ENCODE results near the gene LBHD2. TPM values are rescaled to one million over a fixed set of nuclear protein-coding genes. Genes with fewer than 3 reads are reported as not detected.

Gene LBHD2
- total RNA-seq (not detected in 2 replicates), polyA plus RNA-seq (not detected in 2 replicates), polyA minus RNA-seq (not detected in 2 replicates)
- not detected for total RNA-seq (2013)

DNA sequence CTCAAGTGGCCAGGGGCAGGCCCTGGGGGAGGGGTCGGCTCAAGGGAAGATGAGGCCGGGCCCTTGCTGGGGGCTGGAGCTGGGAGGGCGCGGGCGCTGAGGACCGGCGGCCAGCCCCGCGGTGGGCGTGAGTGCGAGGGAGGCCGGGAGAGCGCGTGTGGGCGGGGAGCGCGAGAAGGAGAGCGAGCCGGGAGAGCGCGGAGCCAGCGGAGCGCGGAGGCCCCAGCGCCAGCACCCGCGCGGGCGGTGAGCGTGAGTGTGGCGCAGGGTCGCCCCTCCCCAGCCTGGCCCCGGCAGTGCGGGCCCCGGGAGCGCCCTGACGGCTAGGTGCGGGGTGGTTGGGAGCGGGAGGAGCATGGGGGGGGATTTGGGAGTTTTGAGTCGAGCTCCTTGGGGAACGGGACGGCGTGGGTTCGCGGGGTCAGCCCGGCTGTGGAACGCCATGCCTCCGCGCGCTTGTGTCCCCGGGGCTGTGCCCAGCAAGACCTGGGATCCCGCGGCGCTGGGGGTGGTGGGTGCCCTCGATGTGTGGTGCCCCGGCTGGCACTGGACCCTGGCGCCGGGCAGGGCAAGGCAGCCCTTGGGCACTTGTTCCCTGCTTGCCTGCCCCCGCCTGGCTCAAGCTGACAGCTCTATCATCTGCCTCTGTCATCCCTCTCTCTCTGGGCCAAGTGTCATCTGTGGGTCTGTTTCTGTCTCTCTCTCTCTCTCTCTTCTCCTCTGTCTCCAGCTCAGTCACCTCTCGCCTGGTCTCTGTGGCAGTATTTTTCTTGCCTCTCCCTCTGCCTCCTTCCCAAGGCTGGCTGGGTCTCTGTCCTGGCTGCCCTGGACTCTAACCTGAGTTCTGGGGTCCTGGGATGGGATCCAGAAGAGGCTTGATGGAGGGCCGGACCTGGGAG is at the start of gene LBHD2:
Gene LBHD2 (plus strand): TSS at position 190 of the 899 bp plus-strand sequence. CDS start 1,803 bp downstream, outside the sequence.
- ATAC-seq (ENCODE audit: low read depth) (no peak), DNase-seq (no peak)
- H3K27ac ChIP-seq (ENCODE audit: low read length in 2 of 2), result no peak within 1 kb of the TSS
- H4K20me1 ChIP-seq (ENCODE audit: control insufficient read depth, insufficient read depth, low read length, poor library complexity, severe bottlenecking), result no peaks in the 10 kb centered on the region
- POLR2A ChIA-PET, result no interaction called here
- no peak for TF ChIP-seq EZH2 (IDR thresholded peaks at IDR 0.05; ENCODE audit: borderline replicate concordance, insufficient read depth, low read depth, low read length, poor library complexity, severe bottlenecking)
- TF ChIP-seq, protein P1, sequence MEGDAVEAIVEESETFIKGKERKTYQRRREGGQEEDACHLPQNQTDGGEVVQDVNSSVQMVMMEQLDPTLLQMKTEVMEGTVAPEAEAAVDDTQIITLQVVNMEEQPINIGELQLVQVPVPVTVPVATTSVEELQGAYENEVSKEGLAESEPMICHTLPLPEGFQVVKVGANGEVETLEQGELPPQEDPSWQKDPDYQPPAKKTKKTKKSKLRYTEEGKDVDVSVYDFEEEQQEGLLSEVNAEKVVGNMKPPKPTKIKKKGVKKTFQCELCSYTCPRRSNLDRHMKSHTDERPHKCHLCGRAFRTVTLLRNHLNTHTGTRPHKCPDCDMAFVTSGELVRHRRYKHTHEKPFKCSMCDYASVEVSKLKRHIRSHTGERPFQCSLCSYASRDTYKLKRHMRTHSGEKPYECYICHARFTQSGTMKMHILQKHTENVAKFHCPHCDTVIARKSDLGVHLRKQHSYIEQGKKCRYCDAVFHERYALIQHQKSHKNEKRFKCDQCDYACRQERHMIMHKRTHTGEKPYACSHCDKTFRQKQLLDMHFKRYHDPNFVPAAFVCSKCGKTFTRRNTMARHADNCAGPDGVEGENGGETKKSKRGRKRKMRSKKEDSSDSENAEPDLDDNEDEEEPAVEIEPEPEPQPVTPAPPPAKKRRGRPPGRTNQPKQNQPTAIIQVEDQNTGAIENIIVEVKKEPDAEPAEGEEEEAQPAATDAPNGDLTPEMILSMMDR (IDR thresholded peaks at IDR 0.05), result no peak
- WGBS (ENCODE audit: insufficient coverage), result 22% methylated on average over 57 of the region's 61 CpGs
- H3K9ac ChIP-seq (ENCODE audit: low read length), result no peak within 1 kb of the TSS
- no peak within 1 kb of the TSS for H3K4me2 ChIP-seq (replicated peaks; ENCODE audit: low read depth, low read length, poor library complexity, severe bottlenecking)
- intact Hi-C loops (cut with micrococcal nuclease), result no loop called here
- no peaks in the 10 kb centered on the region for H3K9me3 ChIP-seq (ENCODE audit: control extremely low read depth in 1 of 3, control insufficient read depth in 2 of 3, insufficient read depth in 1 of 3, low read length in 2 of 3)
- Mint-ChIP-seq H3K4me3 (no peak within 1 kb of the TSS), H3K4me1 (peaks cover 2% of the 10 kb centered on the region), H3K27me3 (peaks cover 7% of the 10 kb centered on the region), H3K27ac (no peak within 1 kb of the TSS), H3K9me3 (ENCODE audit: insufficient read depth) (no peaks in the 10 kb centered on the region)
- peaks cover 0 to 21% (median 1%) of the 10 kb centered on the region in 4 experiments for H3K27me3 ChIP-seq (replicated peaks in 1 of 4; ENCODE audit: control extremely low read depth in 1 of 4, control insufficient read depth in 3 of 4, insufficient read depth in 4 of 4, low read length in 3 of 4)
- H3K4me3 ChIP-seq (ENCODE audit: control extremely low read depth in 1 of 5, extremely low read depth in 1 of 5, insufficient read depth in 1 of 5, low read depth in 2 of 5, low read length in 4 of 5), result no peak within 1 kb of the TSS
- no peaks in the 10 kb centered on the region for H3K79me2 ChIP-seq (ENCODE audit: control insufficient read depth, insufficient read depth, low read length)
- CTCF ChIA-PET, result no interaction called here
- no peak within 1 kb of the TSS for H2AFZ ChIP-seq (ENCODE audit: insufficient read depth, low read depth, low read length, poor library complexity, severe bottlenecking)
- no peaks in the 10 kb centered on the region for H3K36me3 ChIP-seq (replicated peaks in 1 of 2; ENCODE audit: control extremely low read depth in 1 of 2, control insufficient read depth in 1 of 2, extremely low read depth in 1 of 2, insufficient read depth in 2 of 2, low read length in 1 of 2)
- no peaks in the 10 kb centered on the region for H3K4me1 ChIP-seq (ENCODE audit: control insufficient read depth in 2 of 2, insufficient read depth in 2 of 2, low read length in 2 of 2)

DNA sequence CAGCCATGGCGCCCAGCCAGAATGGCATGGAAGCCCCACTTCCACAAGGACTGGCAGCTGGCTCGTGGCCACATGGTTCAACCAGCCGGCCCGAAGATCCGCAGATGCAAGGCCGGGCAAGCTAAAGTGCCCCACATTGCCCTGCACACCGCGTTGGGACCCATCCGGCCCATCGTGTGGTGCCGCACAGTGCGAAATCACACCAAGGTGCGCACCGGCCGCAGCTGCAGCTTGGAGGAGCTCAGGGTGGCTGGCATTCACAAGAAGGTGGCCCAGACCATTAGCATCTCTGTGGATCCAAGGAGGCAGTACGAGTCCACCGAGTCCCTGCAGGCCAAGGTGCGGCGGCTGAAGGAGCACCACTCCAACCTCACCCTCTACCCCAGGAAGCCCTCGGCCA is 42.5 kb upstream of the LBHD2 start:
- Histone ChIP-seq H2AFZ (ENCODE audit: insufficient read depth, low read depth, low read length, poor library complexity, severe bottlenecking) (no peak overlapping the region), H3K36me3 (replicated peaks in 1 of 2; ENCODE audit: control extremely low read depth in 1 of 2, control insufficient read depth in 1 of 2, extremely low read depth in 1 of 2, insufficient read depth in 2 of 2, low read length in 1 of 2) (peaks cover 0 to 2% of the 10 kb centered on the region in 2 experiments), H4K20me1 (ENCODE audit: control insufficient read depth, insufficient read depth, low read length, poor library complexity, severe bottlenecking) (peaks cover 36% of the 10 kb centered on the region), H3K79me2 (ENCODE audit: control insufficient read depth, insufficient read depth, low read length) (peaks cover 54% of the 10 kb centered on the region), H3K9me3 (ENCODE audit: control extremely low read depth in 1 of 3, control insufficient read depth in 2 of 3, insufficient read depth in 1 of 3, low read length in 2 of 3) (peaks cover 0 to 7% (median 1%) of the 10 kb centered on the region in 3 donors), H3K4me1 (ENCODE audit: control insufficient read depth in 2 of 2, insufficient read depth in 2 of 2, low read length in 2 of 2) (peaks cover 15% of the 10 kb centered on the region in 2 donors), H3K4me3 (ENCODE audit: control extremely low read depth in 1 of 5, extremely low read depth in 1 of 5, insufficient read depth in 1 of 5, low read depth in 2 of 5, low read length in 4 of 5) (no peak overlapping the region), H3K9ac (ENCODE audit: low read length) (no peak overlapping the region), H3K27ac (ENCODE audit: low read length in 2 of 2) (no peak overlapping the region), H3K4me2 (replicated peaks; ENCODE audit: low read depth, low read length, poor library complexity, severe bottlenecking) (no peak overlapping the region), H3K27me3 (replicated peaks in 1 of 4; ENCODE audit: control extremely low read depth in 1 of 4, control insufficient read depth in 3 of 4, insufficient read depth in 4 of 4, low read length in 3 of 4) (no peaks in the 10 kb centered on the region)
- Mint-ChIP-seq H3K27ac (no peak overlapping the region), H3K4me1 (peaks cover 28% of the 10 kb centered on the region), H3K27me3 (no peaks in the 10 kb centered on the region), H3K9me3 (ENCODE audit: insufficient read depth) (peaks cover 5% of the 10 kb centered on the region), H3K4me3 (no peak overlapping the region)
- ATAC-seq (ENCODE audit: low read depth), result no peak
- CTCF ChIA-PET, result no interaction called here
- no peak for DNase-seq
- TF ChIP-seq, protein P1 (IDR thresholded peaks at IDR 0.05), result no peak
- TF ChIP-seq EZH2 (IDR thresholded peaks at IDR 0.05; ENCODE audit: borderline replicate concordance, insufficient read depth, low read depth, low read length, poor library complexity, severe bottlenecking), result no peak
- 92% methylated on average over 18 of the region's 20 CpGs for WGBS (ENCODE audit: insufficient coverage)
- intact Hi-C loops (cut with micrococcal nuclease), result no loop called here
- POLR2A ChIA-PET, result no interaction called here
